H1 (cell line): ENCODE data around the gene AHNAK2. TPM values are rescaled to one million over a fixed set of nuclear protein-coding genes. Genes with fewer than 3 reads are reported as not detected.

Experiments used
- CHD7 ChIP-seq: fragments of 300-600 bp; sonication (generic); IDR thresholded peaks from 2 replicates; pipeline ENCODE4 v1.7.1; 2012; ENCODE audit warnings: low read length, moderate library complexity, mild to moderate bottlenecking, inconsistent platforms; ENCODE audit not compliant: insufficient replicate concordance
- polyA plus RNA-seq, 7 experiments: library from polyadenylated mRNA; depleted of rRNA in 3 of 7; stranded (reverse) in 5 of 7; unstranded in 2 of 7; fragments of >200 nt in 5 of 7; fragments of 200-250 nt in 2 of 7; gene quantifications; 1 replicate in 5 of 7; 2 replicates in 1 of 7; 4 replicates in 1 of 7; pipeline versions ENCODE4 v1.2.1 to v1.2.3, GENCODE V29; 2011 to 2013; ENCODE audit warnings: missing spikeins in 2 of 7, mixed read lengths in 2 of 7
- total RNA-seq: library from RNA; stranded (reverse); fragmentation: NEBNext Ultra II Directional; extraction: Animal tissue kit (Norgen Biotek cat#: 25700); gene quantifications from 2 replicates; pipeline ENCODE4 v1.2.1, GENCODE V29; 2021

The AHNAK2 gene
- total and polyA plus RNA-seq, 2 of the 8 experiments (the other 6 are each of a cell fraction or from before 2014, with no cell fraction given) = 0.95 to 2.0 TPM

- TF ChIP-seq CHD7 = no peak
These were observed 46.8 kb downstream of the AHNAK2 start (continued) for GRCh38 chr14:104931304-104931770.
